Kasumi-1 (cell line): ENCODE measurements around the gene TMEM250.

ENCODE experiments used
- DNase-seq, 2 experiments: peaks; one replicate each; lab custom pipeline; 2025; lab: John Stamatoyannopoulos, UW

Gene TMEM250

DNA sequence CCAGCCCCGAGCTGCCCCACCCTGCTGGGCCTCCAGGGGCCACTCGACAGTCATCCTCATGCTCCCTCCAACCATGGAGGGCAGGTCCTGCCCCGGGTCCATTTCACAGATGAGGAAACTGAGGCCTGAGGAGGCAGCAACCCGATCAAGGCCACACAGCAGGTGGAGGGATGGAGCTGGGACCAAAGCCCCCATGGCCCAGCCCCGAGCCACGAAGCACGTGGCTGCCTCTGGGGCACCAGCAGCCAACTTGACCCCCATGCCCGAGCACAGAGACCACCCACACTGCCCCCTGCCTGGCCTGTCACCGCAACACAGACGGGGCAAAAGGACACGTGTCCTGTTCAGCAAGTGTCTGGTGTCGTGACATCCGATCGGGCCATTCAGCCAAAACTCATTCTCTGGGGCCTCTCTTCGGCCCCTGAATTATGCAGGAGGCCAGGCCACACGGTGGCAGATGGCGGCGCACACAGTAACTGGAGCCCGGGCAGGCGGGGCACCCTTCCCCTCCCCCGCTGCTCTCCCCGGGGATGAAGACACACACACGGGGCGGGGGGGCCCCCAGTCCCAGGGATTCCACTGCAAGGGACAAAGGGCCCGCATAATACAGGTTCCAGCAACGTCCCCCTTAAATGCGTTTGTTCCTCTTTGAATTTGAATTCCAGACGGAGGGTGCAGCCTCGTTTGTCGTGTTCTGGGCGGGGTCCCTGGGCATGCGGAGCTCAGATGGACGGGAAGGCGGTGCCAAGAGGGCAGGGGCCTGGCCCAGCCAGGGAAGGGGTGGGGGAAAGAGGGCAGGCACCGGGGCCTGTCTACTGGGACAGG is 29.4 kb upstream of the TMEM250 start:
- DNase-seq, result no peak

GRCh38 chr9:136147038-136147889 is 28.6 kb upstream of the TMEM250 start:
- DNase-seq, result no peak

- no peak for DNase-seq
Observed at GRCh38 chr9:136146126-136147037, 27.7 kb upstream of the TMEM250 start.

- DNase-seq, result no peak
Observed at GRCh38 chr9:136145580-136145979, 26.9 kb upstream of the TMEM250 start.

DNA sequence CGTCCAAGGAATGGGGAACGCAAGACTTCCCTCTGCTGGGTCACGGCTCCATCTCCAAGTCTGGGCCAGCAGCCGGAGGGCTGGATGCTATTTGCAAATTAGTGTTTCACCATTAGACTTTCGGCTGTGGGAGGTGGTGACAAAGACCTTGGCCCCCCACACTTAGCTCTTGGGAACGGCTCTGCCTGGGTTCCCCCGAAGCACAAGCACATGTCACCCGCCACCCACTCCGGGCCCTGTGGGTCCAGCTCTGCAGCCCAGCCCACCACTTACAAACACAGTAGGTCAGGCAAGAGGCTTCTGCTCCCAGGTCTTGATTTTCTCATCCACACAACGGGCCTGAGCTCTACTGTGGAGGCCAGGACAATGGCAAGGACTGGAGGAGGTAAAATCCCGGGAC is 25.8 kb upstream of the TMEM250 start:
- DNase-seq, result no peak

GRCh38 chr9:136143215-136144001 is 24.7 kb upstream of the TMEM250 start:
- peak; percentile 26 to 46 for DNase-seq

GRCh38 chr9:136142859-136143214 is 24.2 kb upstream of the TMEM250 start:
- DNase-seq, result no peak

DNA sequence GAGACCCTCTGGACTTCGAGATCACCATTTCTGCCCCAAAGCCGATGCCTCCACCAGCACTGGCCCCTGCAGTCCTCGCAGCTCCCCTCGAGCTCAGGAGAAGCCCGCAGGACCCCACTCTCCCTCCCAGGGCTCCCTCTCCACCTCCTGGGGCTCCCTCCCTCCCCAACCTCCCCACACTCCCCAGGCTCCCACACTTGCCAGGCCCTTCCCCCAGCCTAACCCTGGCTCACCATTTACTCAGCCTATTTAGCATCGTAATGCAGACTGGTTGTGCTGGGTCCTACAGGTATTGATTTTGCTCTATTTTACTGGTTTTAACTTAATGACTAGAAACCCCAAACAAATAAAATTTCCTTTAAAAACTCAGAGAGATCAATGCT is 23.7 kb upstream of the TMEM250 start:
- DNase-seq, result no peak

DNA sequence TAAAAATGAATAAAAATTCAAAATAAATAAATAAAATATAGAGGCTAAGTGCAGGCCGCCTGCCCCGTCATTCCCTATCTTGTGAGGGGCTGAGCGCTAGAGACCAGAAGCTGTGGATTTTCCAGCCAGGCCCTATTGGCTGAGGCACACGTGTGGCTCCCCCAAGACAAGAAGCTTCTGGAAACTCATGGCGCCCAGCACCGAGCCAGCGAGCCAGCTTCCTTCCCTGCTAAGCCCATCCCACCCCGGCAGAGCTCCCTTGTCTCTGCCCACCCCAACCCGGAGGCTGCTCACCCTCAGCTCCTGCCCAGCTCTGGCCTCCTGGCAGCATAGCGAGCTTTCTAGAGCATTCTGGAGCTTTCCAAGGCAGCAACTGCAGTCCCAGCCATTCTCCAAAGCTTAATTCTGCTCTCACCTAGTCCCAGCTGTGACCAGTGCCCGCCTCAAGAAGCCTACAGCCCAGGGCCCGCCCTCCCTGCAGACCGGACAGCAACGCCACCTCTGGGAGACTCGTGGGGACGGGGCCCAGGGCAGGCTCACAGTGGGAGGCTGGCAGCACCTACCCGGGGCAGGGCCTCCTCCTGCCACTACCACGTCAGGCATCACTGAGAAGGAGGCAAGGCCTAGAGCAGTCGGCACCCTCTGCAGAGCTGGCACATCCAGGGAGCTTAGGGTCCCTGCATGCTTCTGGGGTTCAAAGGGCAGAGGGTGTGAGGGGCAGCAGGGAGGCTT is 23.2 kb upstream of the TMEM250 start:
- no peak for DNase-seq

DNA sequence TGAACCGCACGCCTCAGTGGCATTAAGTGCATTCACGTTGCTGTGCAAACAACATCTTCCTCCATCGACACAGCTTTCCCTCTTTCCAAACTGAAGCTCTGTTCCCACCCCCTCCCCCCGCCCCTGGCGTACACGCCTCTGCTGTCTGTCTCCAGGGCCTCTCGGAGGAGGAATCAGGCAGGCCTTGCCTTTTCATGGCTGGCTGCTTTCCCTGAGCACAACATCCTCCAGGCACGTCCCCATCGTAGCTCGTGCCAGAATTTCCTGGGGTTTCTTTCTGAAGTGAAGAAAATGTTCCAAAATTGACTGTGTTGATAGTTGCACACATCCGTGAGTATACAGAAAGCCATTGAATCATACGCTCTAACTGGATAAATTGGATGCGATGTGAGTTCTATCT is 22.3 kb upstream of the TMEM250 start:
- no peak for DNase-seq

DNA sequence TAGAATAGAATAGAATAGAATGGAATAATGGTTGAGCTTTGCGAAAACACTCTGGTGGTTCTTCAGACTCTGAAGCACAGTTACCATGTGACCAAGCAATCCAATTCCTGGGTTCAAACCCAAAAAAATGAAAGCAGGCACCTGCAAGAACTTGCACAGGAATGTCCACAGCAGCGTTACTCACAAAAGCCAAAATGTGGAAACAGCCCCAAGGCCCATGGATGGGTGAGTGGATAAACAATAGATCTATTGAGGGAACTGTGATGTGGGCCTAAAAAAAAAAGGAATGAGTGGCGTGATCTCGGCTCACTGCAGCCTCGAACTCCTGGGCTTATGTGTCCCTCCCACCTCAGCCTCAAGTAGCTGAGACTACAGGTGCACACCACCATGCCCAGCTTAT is 21.4 kb upstream of the TMEM250 start:
- no peak for DNase-seq

- peak; percentile 20 to 33 for DNase-seq
Observed at GRCh38 chr9:136138566-136138965, 19.9 kb upstream of the TMEM250 start.

DNA sequence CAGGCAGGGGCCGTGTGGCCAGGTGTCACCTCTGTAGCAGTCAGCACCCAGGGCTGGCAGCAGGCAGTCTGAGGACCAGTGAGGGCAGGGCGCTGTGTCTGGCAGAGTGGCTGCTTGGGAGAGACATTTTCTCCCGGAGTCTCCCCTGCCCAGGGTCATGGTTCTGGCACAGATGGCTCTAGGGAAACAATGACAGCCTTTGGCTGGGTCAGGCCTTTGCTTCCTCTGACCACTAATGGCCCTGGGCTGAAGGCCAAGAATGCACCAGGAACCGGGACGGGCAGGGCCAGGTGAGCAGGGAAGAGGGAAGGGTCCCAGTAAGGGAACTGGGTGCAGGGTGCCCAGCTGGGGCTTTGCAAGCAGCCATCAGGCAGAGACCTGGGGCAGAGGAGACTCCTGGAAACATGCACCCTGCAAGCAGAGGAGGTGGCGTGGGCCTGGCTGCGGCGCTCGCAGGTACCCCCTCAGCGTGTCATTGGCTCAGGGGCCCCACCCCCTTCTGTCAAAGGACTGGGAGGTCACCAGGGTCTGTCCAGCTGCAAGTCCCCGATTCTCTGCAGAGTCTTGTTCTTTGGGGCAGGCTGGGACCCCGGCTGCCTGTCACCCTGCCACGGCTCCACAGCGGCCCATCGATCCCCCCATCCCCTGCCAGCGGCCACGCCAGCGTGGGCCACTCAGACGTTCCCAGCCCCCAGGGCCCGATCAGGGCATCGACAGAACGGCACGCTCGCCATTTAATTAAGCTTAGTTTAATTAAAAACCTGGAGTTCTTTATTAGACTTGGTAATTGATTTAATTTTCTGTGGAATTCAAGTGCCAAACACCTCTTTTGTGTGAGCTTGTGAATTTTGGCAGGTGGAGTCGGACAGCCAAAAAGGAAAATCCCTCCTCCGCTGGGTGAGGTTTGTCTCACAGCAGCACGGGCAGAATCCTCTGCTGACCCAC is 18.9 kb upstream of the TMEM250 start:
- no peak for DNase-seq

GRCh38 chr9:136136127-136136925 is 17.7 kb upstream of the TMEM250 start:
- DNase-seq, result no peak

DNA sequence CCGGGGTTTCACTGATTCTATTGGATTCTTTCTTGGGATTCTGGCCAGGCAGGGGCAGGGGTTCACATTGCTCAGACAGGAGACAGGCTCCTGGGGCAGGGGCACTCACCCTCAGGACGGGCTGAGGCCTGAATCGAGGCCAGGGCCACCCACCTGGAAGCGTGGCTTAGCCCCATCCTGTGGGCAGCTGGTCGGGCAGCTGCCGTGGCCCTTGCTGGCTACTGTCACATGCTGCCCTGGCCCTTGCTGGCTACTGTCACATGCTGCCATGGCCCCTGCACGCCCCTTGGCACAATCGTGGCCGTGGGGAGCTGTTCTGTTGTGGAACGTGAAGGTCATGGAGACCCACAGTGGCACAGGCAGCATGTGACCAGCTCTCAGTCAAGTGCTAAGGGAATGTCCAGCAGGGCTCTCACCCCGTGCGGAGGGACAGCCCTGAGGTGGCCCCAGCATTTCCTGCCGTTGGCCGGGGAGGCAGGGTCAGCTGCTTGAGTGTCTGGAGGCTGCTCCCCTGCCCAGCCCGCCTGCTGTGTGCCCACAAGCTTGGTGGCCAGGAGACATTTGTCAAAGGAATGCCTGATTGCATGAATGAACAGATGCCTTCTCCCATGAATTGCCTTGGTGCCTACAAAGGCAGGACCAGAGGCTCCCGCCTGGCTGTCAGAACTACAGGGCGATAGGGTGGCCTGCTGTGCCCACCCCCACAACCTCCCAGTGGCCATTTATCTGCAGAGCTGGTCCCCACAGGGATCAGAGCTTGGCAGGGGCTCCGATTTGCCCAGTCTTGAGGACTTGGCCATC is 16.9 kb upstream of the TMEM250 start:
- DNase-seq, result no peak

- DNase-seq, result no peak
Observed at GRCh38 chr9:136133959-136134484, 15.3 kb upstream of the TMEM250 start.

DNA sequence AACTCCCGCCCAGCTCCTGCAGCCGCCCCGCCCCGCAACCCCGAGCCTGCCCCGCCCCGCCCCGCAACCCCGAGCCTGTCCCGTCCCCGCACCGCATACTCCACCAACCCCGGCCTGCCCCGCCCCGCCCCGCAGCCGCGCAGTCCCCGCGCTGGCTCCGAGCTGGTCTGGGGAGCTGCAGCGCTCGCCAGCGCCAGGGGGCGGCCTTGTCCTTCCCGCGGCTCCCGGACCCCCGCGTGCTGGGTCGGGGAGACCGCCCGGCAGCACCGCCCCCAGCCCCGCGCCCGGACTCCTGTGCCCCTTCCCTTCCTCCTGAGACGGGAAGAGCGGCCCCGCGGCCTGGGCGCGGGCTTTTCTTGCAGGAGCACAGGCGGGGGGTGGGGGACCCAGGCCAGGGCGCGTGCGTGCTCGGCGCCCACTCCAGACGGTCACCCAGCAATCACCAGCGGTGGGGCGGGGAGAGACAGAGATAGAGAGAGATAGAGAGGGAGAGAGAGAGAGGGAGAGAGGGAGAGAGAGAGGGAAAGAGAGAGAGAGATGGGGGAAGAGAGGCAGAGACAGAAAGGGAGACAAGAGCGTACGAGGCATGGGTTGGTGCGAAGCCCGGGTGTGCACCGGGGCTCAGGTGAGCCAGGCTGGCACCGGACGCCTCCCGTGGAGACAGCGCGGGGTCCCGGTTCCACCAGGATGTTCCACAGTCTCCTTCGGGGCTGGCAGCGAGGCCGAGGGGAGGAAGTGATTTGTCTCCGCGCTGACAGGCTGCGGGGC is 14.7 kb upstream of the TMEM250 start:
- DNase-seq, result no peak
